OCI-LY7 (cell line): ENCODE results near the gene CHD5.

Experiments used
- CTCF ChIP-seq: fragments of 200-600 bp; sonication (generic); conservative IDR thresholded peaks from 2 replicates; pipeline ENCODE4 v1.5.1; 2014; ENCODE audit warnings: mild to moderate bottlenecking, antibody characterized with exemption, low read length, moderate library complexity, mixed read lengths
- EZH2phosphoT487 ChIP-seq: fragments of 200-600 bp; sonication (generic); IDR thresholded peaks from 2 replicates; pipeline ENCODE4 v1.6.1; 2018; ENCODE audit warnings: low read depth, borderline replicate concordance, mild to moderate bottlenecking, mixed run types, antibody characterized with exemption, low read length, moderate library complexity, mixed read lengths

GRCh38 chr1:6071219-6071618 is 108.9 kb downstream of the CHD5 start:
- TF ChIP-seq CTCF (no peak), EZH2phosphoT487 (no peak)
